ENCODE results near the gene ADAMTS8. TPM values are rescaled to one million over a fixed set of nuclear protein-coding genes. Genes with fewer than 3 reads are reported as not detected.
"Not testable (repeated sequence)": the region's sequence is repeated elsewhere in the genome, so short reads cannot be mapped to it uniquely, and the experiment has no call there.

The ADAMTS8 gene
- total RNA-seq, 1 experiment from 2014 or later = not detected

DNA sequence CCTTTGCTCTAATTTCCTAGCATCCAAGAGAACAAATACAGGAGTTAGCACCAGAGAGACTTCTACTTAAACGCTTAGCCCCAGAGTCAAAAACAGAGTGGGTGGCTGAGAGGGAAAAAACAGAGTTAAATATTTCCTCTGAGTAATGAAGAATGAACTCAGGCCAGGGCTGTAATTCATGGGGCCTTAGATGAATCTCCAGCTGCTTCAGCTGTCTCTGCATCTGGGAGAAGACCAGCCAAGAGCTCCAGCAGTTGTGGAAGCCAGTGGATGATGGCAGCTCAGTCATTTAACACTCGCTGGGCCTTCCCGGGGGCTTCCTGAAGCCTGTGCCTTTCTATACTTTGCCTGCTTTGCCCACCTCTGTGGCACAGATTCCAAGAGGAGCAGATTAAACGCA lies 14.3 kb upstream of the ADAMTS8 start:
- TF ChIP-seq, protein P1, sequence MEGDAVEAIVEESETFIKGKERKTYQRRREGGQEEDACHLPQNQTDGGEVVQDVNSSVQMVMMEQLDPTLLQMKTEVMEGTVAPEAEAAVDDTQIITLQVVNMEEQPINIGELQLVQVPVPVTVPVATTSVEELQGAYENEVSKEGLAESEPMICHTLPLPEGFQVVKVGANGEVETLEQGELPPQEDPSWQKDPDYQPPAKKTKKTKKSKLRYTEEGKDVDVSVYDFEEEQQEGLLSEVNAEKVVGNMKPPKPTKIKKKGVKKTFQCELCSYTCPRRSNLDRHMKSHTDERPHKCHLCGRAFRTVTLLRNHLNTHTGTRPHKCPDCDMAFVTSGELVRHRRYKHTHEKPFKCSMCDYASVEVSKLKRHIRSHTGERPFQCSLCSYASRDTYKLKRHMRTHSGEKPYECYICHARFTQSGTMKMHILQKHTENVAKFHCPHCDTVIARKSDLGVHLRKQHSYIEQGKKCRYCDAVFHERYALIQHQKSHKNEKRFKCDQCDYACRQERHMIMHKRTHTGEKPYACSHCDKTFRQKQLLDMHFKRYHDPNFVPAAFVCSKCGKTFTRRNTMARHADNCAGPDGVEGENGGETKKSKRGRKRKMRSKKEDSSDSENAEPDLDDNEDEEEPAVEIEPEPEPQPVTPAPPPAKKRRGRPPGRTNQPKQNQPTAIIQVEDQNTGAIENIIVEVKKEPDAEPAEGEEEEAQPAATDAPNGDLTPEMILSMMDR (IDR thresholded peaks at IDR 0.05; ENCODE audit: unreplicated experiment) = no peak
- no peak for DNase-seq
- peaks cover 41% of the 10 kb centered on the region for H3K27me3 Mint-ChIP-seq (ENCODE audit: unreplicated experiment)
- H3K9me3 Mint-ChIP-seq (ENCODE audit: low read depth, unreplicated experiment) = no peaks in the 10 kb centered on the region
- no peak overlapping the region for H3K27ac Mint-ChIP-seq (ENCODE audit: unreplicated experiment)
- no peaks in the 10 kb centered on the region for H3K4me1 Mint-ChIP-seq (ENCODE audit: low read depth, unreplicated experiment)
- no peak overlapping the region for H3K4me3 Mint-ChIP-seq (ENCODE audit: low read depth, unreplicated experiment)
- H3K36me3 Mint-ChIP-seq (ENCODE audit: insufficient read depth, unreplicated experiment) = no peaks in the 10 kb centered on the region
- CTCF ChIA-PET = no interaction called here
- BruUV-seq (replicated peaks) = no TSS peak
- intact Hi-C loops (cut with micrococcal nuclease; ENCODE audit: unreplicated experiment) = no loop called here

DNA sequence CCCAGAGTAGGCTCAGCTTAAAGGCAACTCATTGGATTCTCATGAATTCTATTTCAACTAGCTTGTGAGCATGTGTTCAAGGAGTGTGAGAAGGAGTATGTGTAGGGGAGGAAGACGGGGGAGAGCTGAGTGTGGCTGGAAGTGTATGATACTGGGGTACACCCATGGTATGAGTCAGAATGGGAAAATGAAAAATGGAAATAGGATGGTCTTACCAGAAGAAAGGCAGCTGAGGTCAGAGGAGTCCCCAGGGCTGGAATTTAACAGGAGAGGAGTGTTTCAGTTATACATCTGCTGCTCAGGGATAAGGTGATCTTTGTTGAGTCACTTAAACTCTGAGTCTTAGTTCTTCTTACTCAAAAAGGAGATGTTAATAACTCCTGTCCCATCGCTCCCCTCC lies 13.3 kb upstream of the ADAMTS8 start:
- Mint-ChIP-seq H3K27me3 (ENCODE audit: unreplicated experiment) (peaks cover 45% of the 10 kb centered on the region), H3K27ac (ENCODE audit: unreplicated experiment) (no peak overlapping the region), H3K4me1 (ENCODE audit: low read depth, unreplicated experiment) (no peaks in the 10 kb centered on the region), H3K36me3 (ENCODE audit: insufficient read depth, unreplicated experiment) (no peaks in the 10 kb centered on the region), H3K9me3 (ENCODE audit: low read depth, unreplicated experiment) (no peaks in the 10 kb centered on the region), H3K4me3 (ENCODE audit: low read depth, unreplicated experiment) (no peak overlapping the region)
- CTCF ChIA-PET = no interaction called here
- BruUV-seq (replicated peaks) = no TSS peak
- TF ChIP-seq, protein P1 (IDR thresholded peaks at IDR 0.05; ENCODE audit: unreplicated experiment) = no peak
- DNase-seq = no peak
- intact Hi-C loops (cut with micrococcal nuclease; ENCODE audit: unreplicated experiment) = no loop called here

DNA sequence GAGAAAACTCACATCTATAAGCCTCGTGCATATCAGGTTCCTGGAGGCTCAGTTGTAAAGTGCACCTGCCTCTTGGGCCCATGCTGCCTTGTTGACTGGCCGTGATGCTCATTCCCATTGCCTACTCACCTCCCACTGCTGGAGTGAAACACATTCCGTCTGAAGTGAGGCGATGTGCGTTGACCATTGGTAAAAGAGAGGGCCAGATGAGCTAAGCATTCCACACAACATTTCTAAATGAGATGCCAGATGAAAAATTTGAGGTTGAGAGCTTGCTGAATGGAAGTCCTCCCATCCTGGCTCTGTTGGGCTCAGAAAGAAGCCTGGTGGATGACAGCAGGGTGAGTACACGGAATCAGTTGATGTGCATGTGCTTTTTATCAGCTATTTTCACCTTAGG lies 11.5 kb upstream of the ADAMTS8 start:
- no peaks in the 10 kb centered on the region for H3K9me3 Mint-ChIP-seq (ENCODE audit: low read depth, unreplicated experiment)

DNA sequence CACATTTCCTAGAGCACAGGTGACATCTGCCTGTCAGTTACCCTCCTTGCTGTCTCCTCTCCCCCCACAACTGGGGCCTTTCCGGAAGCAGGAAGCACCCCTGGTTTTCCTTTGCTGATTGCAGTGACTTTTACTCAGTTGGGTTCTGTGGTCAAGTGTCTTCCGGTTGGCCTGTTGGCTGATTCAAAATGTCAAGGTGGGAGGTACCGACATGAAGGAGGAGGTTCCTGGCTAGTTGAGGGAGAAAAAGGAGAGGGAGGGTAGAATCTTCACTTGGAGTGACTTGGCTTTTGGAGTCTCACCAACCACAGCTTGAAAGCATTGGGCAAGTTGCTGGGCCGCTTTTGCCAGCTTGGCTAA lies 10.7 kb upstream of the ADAMTS8 start:
- no peak overlapping the region for H3K27ac Mint-ChIP-seq (ENCODE audit: unreplicated experiment)
- TF ChIP-seq, protein P1 (IDR thresholded peaks at IDR 0.05; ENCODE audit: unreplicated experiment) = no peak
- DNase-seq = no peak
- no peak overlapping the region for H3K4me3 Mint-ChIP-seq (ENCODE audit: low read depth, unreplicated experiment)
- no TSS peak for BruUV-seq (replicated peaks)
- H3K36me3 Mint-ChIP-seq (ENCODE audit: insufficient read depth, unreplicated experiment) = no peaks in the 10 kb centered on the region
- H3K9me3 Mint-ChIP-seq (ENCODE audit: low read depth, unreplicated experiment) = no peaks in the 10 kb centered on the region
- no peaks in the 10 kb centered on the region for H3K4me1 Mint-ChIP-seq (ENCODE audit: low read depth, unreplicated experiment)
- intact Hi-C loops (cut with micrococcal nuclease; ENCODE audit: unreplicated experiment) = no loop called here
- CTCF ChIA-PET = no interaction called here
- peaks cover 36% of the 10 kb centered on the region for H3K27me3 Mint-ChIP-seq (ENCODE audit: unreplicated experiment)

More for the DNA sequence above, 11.5 kb upstream of the ADAMTS8 start:
- BruUV-seq (replicated peaks) = no TSS peak
- Mint-ChIP-seq H3K27me3 (ENCODE audit: unreplicated experiment) (peaks cover 36% of the 10 kb centered on the region), H3K4me3 (ENCODE audit: low read depth, unreplicated experiment) (no peak overlapping the region), H3K36me3 (ENCODE audit: insufficient read depth, unreplicated experiment) (no peaks in the 10 kb centered on the region), H3K4me1 (ENCODE audit: low read depth, unreplicated experiment) (no peaks in the 10 kb centered on the region), H3K27ac (ENCODE audit: unreplicated experiment) (no peak overlapping the region)
- TF ChIP-seq, protein P1 (IDR thresholded peaks at IDR 0.05; ENCODE audit: unreplicated experiment) = no peak
- CTCF ChIA-PET = no interaction called here
- intact Hi-C loops (cut with micrococcal nuclease; ENCODE audit: unreplicated experiment) = no loop called here
- no peak for DNase-seq

DNA sequence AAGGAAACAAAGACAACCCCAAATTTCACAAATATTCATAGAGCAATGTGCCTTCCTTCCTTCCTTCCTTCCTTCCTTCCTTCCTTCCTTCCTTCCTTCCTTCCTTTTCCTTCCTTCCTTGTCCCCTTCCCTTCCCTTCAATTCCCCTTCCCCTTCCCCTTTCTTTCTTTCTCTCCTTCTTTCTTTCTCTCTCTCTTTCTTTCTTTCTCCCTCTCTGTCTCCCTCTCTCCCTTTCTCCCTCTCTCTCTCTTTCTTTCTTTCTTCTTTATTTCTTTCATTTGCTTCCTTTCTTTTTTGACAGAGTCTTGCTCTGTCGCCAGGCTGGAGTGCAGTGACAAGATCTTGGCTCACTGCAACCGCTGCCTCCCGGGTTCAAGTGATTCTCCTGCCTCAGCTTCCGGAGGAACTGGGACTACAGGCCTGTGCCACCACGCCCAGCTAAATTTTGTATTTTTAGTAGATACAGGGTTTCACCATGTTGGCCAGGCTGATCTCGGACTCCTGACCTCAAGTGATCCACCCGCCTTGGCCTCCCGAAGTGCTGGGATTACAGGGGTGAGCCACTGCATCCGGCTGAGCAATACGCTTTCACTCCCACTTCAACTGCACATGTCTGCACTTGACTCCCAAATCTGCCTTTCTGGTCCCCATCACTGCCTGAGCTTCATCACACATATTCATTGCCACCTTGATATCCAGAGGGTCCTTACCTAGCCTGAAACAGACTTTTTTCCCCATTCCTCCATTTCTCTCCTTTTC lies 10.2 kb upstream of the ADAMTS8 start:
- CTCF ChIA-PET; H3K9me3 Mint-ChIP-seq (ENCODE audit: low read depth, unreplicated experiment); BruUV-seq (replicated peaks); intact Hi-C loops (cut with micrococcal nuclease; ENCODE audit: unreplicated experiment); DNase-seq; H3K4me3 Mint-ChIP-seq (ENCODE audit: low read depth, unreplicated experiment); H3K36me3 Mint-ChIP-seq (ENCODE audit: insufficient read depth, unreplicated experiment); H3K27ac Mint-ChIP-seq (ENCODE audit: unreplicated experiment); H3K4me1 Mint-ChIP-seq (ENCODE audit: low read depth, unreplicated experiment): not testable (repeated sequence)
- peaks cover 36% of the 10 kb centered on the region for H3K27me3 Mint-ChIP-seq (ENCODE audit: unreplicated experiment)

Measured in Calu3 (cell line).